ENCODE measurements around the gene TICAM2. TPM values are rescaled to one million over a fixed set of nuclear protein-coding genes. Genes with fewer than 3 reads are reported as not detected.

TICAM2 gene
- total RNA-seq, 1 donor from 2014 or later: 5.8 TPM

DNA sequence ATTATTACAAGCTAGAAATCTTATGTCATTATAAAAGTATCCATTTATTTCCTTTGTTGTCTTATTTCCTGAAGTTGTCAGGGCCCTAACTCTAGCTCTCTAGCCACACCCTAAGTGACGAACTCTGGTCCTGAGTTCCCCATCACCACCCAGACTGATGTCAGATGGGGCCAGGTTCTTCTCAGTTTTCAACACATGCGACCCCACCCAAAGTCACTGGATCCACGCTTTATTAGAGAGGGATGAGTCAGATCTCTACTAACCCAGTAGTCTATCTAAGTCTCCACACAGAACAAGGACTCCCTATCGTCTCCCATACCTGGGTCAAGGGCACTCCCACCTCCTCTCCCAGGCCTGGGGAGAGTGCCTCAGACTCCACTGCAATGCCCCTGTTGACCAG lies 50.9 kb downstream of the TICAM2 start:
- no peaks in the 10 kb centered on the region for H3K9me3 ChIP-seq
- TF ChIP-seq, protein P1, sequence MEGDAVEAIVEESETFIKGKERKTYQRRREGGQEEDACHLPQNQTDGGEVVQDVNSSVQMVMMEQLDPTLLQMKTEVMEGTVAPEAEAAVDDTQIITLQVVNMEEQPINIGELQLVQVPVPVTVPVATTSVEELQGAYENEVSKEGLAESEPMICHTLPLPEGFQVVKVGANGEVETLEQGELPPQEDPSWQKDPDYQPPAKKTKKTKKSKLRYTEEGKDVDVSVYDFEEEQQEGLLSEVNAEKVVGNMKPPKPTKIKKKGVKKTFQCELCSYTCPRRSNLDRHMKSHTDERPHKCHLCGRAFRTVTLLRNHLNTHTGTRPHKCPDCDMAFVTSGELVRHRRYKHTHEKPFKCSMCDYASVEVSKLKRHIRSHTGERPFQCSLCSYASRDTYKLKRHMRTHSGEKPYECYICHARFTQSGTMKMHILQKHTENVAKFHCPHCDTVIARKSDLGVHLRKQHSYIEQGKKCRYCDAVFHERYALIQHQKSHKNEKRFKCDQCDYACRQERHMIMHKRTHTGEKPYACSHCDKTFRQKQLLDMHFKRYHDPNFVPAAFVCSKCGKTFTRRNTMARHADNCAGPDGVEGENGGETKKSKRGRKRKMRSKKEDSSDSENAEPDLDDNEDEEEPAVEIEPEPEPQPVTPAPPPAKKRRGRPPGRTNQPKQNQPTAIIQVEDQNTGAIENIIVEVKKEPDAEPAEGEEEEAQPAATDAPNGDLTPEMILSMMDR (IDR thresholded peaks at IDR 0.05): no peak
- DNase-seq (no peak), ATAC-seq (no peak)
- intact Hi-C loops (cut with DNase I): no loop called here
- H3K4me3 ChIP-seq: no peak overlapping the region
- no peaks in the 10 kb centered on the region for H3K36me3 ChIP-seq
- H3K27ac ChIP-seq: no peak overlapping the region
- no peaks in the 10 kb centered on the region for H3K27me3 ChIP-seq (ENCODE audit: low read depth)
- H3K4me1 ChIP-seq: no peaks in the 10 kb centered on the region

DNA sequence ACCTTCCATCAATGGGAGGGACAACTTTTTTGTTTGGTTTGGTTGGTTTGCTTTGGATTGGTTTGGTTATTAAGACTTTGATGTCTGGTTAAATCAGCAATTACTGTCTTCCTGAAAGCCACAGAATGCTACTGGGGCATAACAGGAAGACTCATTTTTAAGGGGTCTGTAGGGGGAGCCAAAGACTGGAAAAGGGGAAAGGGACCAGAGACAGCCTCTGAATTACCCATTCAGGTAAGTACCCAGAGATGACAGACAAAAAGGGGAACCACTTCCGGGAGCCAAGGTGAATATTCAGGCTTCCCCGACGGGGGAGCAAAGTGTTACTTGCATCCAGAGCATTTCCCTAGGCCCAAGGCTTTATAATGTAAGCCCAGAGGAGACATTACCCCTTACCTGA lies 53.1 kb downstream of the TICAM2 start:
- H3K27ac ChIP-seq: no peak overlapping the region
- H3K27me3 ChIP-seq (ENCODE audit: low read depth): no peaks in the 10 kb centered on the region
- H3K4me1 ChIP-seq: no peaks in the 10 kb centered on the region
- DNase-seq: no peak
- H3K4me3 ChIP-seq: no peak overlapping the region
- ATAC-seq: no peak
- intact Hi-C loops (cut with DNase I): no loop called here
- TF ChIP-seq, protein P1 (IDR thresholded peaks at IDR 0.05): peak; percentile 9
- no peaks in the 10 kb centered on the region for H3K36me3 ChIP-seq
- H3K9me3 ChIP-seq: peaks cover 6% of the 10 kb centered on the region

DNA sequence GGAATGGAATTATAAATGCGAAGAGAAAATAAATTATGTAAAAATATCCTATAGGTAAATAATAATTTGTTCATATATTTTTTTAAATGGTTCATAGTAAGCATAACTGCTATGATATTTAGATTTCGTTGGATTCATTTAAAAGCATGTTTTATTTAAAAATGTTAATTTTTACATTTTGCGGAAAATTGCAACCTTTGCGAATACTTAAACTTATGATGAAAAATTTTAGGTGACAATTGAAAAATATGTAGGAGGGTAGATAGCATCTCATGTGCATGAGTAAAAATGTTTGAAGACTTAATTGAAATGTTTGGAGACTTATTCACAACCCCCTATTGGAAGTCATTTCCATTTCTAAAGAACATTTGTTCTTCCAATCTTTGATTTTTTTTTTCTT lies 53.6 kb downstream of the TICAM2 start:
- H3K27me3 ChIP-seq (ENCODE audit: low read depth): no peaks in the 10 kb centered on the region
- H3K9me3 ChIP-seq: peaks cover 6% of the 10 kb centered on the region
- no peaks in the 10 kb centered on the region for H3K36me3 ChIP-seq
- TF ChIP-seq, protein P1 (IDR thresholded peaks at IDR 0.05): no peak
- DNase-seq (no peak), ATAC-seq (no peak)
- H3K27ac ChIP-seq: no peak overlapping the region
- no peaks in the 10 kb centered on the region for H3K4me1 ChIP-seq
- no peak overlapping the region for H3K4me3 ChIP-seq
- intact Hi-C loops (cut with DNase I): no loop called here

DNA sequence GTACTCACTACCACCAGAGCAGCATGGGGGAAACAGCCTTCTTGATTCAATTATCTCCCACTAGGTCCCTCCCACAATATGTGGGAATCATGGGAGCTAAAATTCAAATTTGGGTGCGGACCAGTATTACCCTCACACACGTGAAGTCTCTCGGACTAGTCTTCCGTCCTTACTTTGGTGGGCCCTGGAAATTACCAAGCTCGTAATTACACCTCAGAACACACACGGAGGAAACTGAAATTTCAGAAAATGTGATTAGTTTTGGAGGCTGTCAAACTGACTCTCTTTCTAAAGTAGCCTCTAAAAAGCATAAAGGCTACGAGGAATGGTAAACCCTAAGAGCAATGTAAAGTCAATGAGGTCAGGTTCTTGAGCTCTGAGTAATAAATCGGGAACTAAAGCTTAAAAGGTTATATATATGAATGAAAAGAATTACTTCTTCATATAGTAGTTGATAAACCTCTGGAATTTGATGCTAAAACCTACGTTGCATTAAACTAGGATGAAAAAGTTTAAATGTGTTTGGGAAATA lies 56.9 kb downstream of the TICAM2 start:
- intact Hi-C loops (cut with DNase I): no loop called here
- Histone ChIP-seq H3K4me3 (peak overlapping the region; percentile 78), H3K4me1 (peaks cover 29% of the 10 kb centered on the region), H3K9me3 (peaks cover 6% of the 10 kb centered on the region), H3K27me3 (ENCODE audit: low read depth) (no peaks in the 10 kb centered on the region), H3K27ac (peak overlapping the region; percentile 68), H3K36me3 (peaks cover 10% of the 10 kb centered on the region)
- TF ChIP-seq, protein P1 (IDR thresholded peaks at IDR 0.05): no peak
- no peak for DNase-seq
- ATAC-seq: no peak

DNA sequence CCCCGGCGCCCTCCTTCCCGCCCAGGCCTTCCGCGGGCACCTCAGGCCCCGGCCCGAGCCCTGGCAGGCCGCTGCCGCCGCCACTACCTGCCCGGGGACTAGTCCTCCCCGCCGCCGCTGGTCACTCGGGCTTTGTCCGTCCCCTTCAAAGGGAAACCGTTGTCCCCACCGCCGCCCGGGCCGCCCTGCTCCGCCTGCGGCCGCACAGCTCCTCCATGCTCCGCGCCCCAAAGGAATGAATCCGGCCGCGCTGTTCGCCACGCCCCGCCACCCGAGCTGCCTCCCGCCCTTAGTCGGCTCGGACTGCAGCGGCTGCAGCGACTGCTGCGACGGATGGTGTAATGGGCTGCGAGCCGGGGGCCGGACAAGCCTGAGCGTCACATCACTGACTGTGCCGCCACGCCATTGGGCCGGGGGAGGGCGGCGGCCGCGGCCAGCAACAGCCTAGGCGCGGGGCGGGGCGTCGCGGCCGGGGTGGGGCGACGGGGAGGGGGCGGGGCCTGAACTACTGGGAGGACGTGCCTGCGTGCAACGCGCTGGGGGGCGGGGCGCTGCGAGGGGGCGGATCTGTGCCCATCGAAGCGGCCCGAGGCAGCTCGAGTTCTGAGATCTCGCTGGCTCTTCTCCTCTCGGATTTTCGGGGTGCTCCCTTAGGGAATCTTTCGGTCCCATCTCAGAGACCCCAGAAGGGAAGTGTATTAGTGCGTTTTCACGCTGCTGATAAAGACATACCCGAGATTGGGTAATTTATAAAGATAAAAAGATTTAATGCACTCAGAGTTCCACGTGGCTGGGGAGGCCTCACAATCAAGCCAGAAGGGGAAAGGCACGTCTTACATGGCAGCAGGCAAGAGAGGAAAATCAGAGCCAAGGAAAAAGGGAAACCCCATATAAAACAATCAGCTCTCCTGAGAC lies 57.6 kb downstream of the TICAM2 start, which contains the start of gene FEM1C:
Gene FEM1C, minus strand, starts transcription at position 340 of the 915 bp plus-strand sequence. CDS start 1,282 bp downstream, outside the sequence.
- peaks cover 6% of the 10 kb centered on the region for H3K9me3 ChIP-seq
- ATAC-seq (peak; percentile 98 to 99), DNase-seq (peak; percentile 99)
- H3K27me3 ChIP-seq (ENCODE audit: low read depth): no peaks in the 10 kb centered on the region
- TF ChIP-seq, protein P1 (IDR thresholded peaks at IDR 0.05): no peak
- intact Hi-C loops (cut with DNase I): no loop called here
- H3K36me3 ChIP-seq: peaks cover 14% of the 10 kb centered on the region
- H3K4me3 ChIP-seq: peak within 1 kb of the TSS; percentile 78
- H3K4me1 ChIP-seq: peaks cover 36% of the 10 kb centered on the region
- peak within 1 kb of the TSS; percentile 99 for H3K27ac ChIP-seq

Data from lower lobe of right lung (tissue), 2 donors.